EL (cell line): ENCODE results near the gene PSMC5.
"Not testable (repeated sequence)": the region's sequence is repeated elsewhere in the genome, so short reads cannot be mapped to it uniquely, and the experiment has no call there.

Experiments used
- DNase-seq: peaks from one replicate; pipeline ENCODE4 v3.0.0-alpha.2; 2016

Gene PSMC5

GRCh38 chr17:63874061-63874626 is 46.9 kb downstream of the PSMC5 start:
- not testable (repeated sequence) for DNase-seq

- not testable (repeated sequence) for DNase-seq
These were observed 47.5 kb downstream of the PSMC5 start for GRCh38 chr17:63874693-63875092.

- not testable (repeated sequence) for DNase-seq
These were observed 51.2 kb downstream of the PSMC5 start for GRCh38 chr17:63878413-63878812.

- DNase-seq = no peak
These were observed 53.5 kb downstream of the PSMC5 start for GRCh38 chr17:63880706-63881105.

- DNase-seq = peak; percentile 14
These were observed 54.1 kb downstream of the PSMC5 start for GRCh38 chr17:63881337-63881736.
